Stimulated activated CD4-positive, alpha-beta T cell treated with anti-CD3 and anti-CD28 coated beads, Interleukin-12 subunit alpha, Interleukin-12 subunit beta, amount 100 ng/mL, for 24 hours (primary cell): ENCODE measurements around the gene OASL.
"Not testable (repeated sequence)": the region's sequence is repeated elsewhere in the genome, so short reads cannot be mapped to it uniquely, and the experiment has no call there.

ENCODE experiments used
- DNase-seq, 2 experiments: peaks; one replicate each; pipeline ENCODE4 v3.0.0-alpha.2; 2020; ENCODE audit warnings: low read depth in 2 of 2

OASL gene

GRCh38 chr12:121059031-121059898, 20.2 kb upstream of the OASL start:
- DNase-seq = no peak

- DNase-seq = no peak
Measured at GRCh38 chr12:121057794-121058193, 18.7 kb upstream of the OASL start.

- DNase-seq = no peak
Measured at GRCh38 chr12:121053706-121054105, 14.7 kb upstream of the OASL start.

GRCh38 chr12:121050725-121051124, 11.7 kb upstream of the OASL start:
- no peak for DNase-seq

- DNase-seq = no peak
Measured at GRCh38 chr12:121048442-121048841, 9.4 kb upstream of the OASL start.

- not testable (repeated sequence) for DNase-seq
Measured at GRCh38 chr12:121047400-121047799, 8.4 kb upstream of the OASL start.

GRCh38 chr12:121043067-121043466, 4.0 kb upstream of the OASL start:
- DNase-seq = no peak

GRCh38 chr12:121036810-121037326, 2.2 kb downstream of the OASL start:
- peak in 1 of 2 experiments; percentile 29 for DNase-seq

- no peak for DNase-seq
Measured at GRCh38 chr12:121034616-121035305, 4.3 kb downstream of the OASL start.

GRCh38 chr12:121033625-121034349, 5.3 kb downstream of the OASL start:
- peak; percentile 13 to 32 for DNase-seq

GRCh38 chr12:121030576-121031212, 8.4 kb downstream of the OASL start:
- no peak for DNase-seq

GRCh38 chr12:121026274-121027045, 12.6 kb downstream of the OASL start:
- DNase-seq = no peak

- DNase-seq = no peak
Measured at GRCh38 chr12:121025442-121026226, 13.4 kb downstream of the OASL start.

- DNase-seq = no peak
Measured at GRCh38 chr12:121023799-121024198, 15.2 kb downstream of the OASL start.

GRCh38 chr12:121022713-121023112, 16.3 kb downstream of the OASL start:
- DNase-seq = no peak

- no peak for DNase-seq
Measured at GRCh38 chr12:121021754-121022153, 17.3 kb downstream of the OASL start.

- DNase-seq = no peak
Measured at GRCh38 chr12:121018860-121019617, 20.0 kb downstream of the OASL start.

GRCh38 chr12:121017966-121018491, 21.0 kb downstream of the OASL start:
- no peak for DNase-seq
